HG03575 (cell line): ENCODE measurements around the gene USP6NL.
A peak's percentile ranks its signal among the peaks of the same experiment; 100 is the strongest.

ENCODE experiments used
- ATAC-seq: cut with Tn5 transposase; IDR thresholded peaks from one replicate; pipeline ENCODE4 v1.9.1; 2021; ENCODE audit not compliant: unreplicated experiment, insufficient number of reproducible peaks, low FRiP score; ENCODE audit errors: extremely low read depth

Gene USP6NL

GRCh38 chr10:11598712-11599397 lies 12.6 kb downstream of the USP6NL start:
- no peak for ATAC-seq

- no peak for ATAC-seq
Measured at GRCh38 chr10:11597470-11597869, 14.0 kb downstream of the USP6NL start.

GRCh38 chr10:11595395-11595692 lies 16.1 kb downstream of the USP6NL start:
- no peak for ATAC-seq

GRCh38 chr10:11594589-11595394 lies 16.7 kb downstream of the USP6NL start:
- ATAC-seq = no peak

- ATAC-seq = no peak
Measured at GRCh38 chr10:11593612-11594011, 17.8 kb downstream of the USP6NL start.

- no peak for ATAC-seq
Measured at GRCh38 chr10:11589738-11590137, 21.7 kb downstream of the USP6NL start.

GRCh38 chr10:11588873-11589574 lies 22.4 kb downstream of the USP6NL start:
- no peak for ATAC-seq

GRCh38 chr10:11587722-11588259 lies 23.7 kb downstream of the USP6NL start:
- ATAC-seq = no peak

- no peak for ATAC-seq
Measured at GRCh38 chr10:11586170-11586569, 25.3 kb downstream of the USP6NL start.

- ATAC-seq = no peak
Measured at GRCh38 chr10:11581213-11581612, 30.2 kb downstream of the USP6NL start.

GRCh38 chr10:11579885-11580284 lies 31.6 kb downstream of the USP6NL start:
- no peak for ATAC-seq

GRCh38 chr10:11578802-11579255 lies 32.6 kb downstream of the USP6NL start:
- peak; percentile 43 for ATAC-seq

GRCh38 chr10:11576092-11576809 lies 35.2 kb downstream of the USP6NL start:
- no peak for ATAC-seq

- no peak for ATAC-seq
Measured at GRCh38 chr10:11573497-11573896, 38.0 kb downstream of the USP6NL start.

- no peak for ATAC-seq
Measured at GRCh38 chr10:11570751-11571150, 40.7 kb downstream of the USP6NL start.

GRCh38 chr10:11569471-11569870 lies 42.0 kb downstream of the USP6NL start:
- no peak for ATAC-seq

- ATAC-seq = no peak
Measured at GRCh38 chr10:11568578-11568977, 42.9 kb downstream of the USP6NL start.

GRCh38 chr10:11564741-11565140 lies 46.7 kb downstream of the USP6NL start:
- ATAC-seq = no peak

- ATAC-seq = no peak
Measured at GRCh38 chr10:11563936-11564335, 47.5 kb downstream of the USP6NL start.
